MM.1S (cell line): ENCODE measurements around the gene ZNF609.

Experiments used
- DNase-seq: peaks from one replicate; pipeline ENCODE4 v3.0.0-alpha.2; 2015
- H2AFZ ChIP-seq: fragments of 300-600 bp; sonication (generic); 2 replicates; pipeline ENCODE4 v1.6.0; 2016; ENCODE audit warnings: antibody characterized with exemption, low read length
- H3F3A ChIP-seq: fragments of 300-600 bp; sonication (generic); 2 replicates; pipeline ENCODE4 v1.6.1; 2016; ENCODE audit warnings: mild to moderate bottlenecking, antibody characterized with exemption, low read length, moderate library complexity, mixed read lengths; ENCODE audit not compliant: insufficient read depth
- H3K27ac ChIP-seq: fragments of 300-600 bp; sonication (generic); 2 replicates; pipeline ENCODE4 v1.5.1; 2016; ENCODE audit warnings: mild to moderate bottlenecking, low read length
- H3K27me3 ChIP-seq: fragments of 300-600 bp; sonication (generic); replicated peaks from 2 replicates; pipeline ENCODE4 v1.6.0; 2016; ENCODE audit warnings: low read length; ENCODE audit not compliant: insufficient read depth
- H3K36me3 ChIP-seq: fragments of 300-600 bp; sonication (generic); replicated peaks from 2 replicates; pipeline ENCODE4 v1.6.1; 2016; ENCODE audit warnings: mild to moderate bottlenecking, low read length, mixed read lengths; ENCODE audit not compliant: insufficient read depth
- H3K4me1 ChIP-seq: fragments of 300-600 bp; sonication (generic); 2 replicates; pipeline ENCODE4 v1.6.1; 2016; ENCODE audit warnings: low read length, mixed read lengths
- H3K4me2 ChIP-seq: fragments of 300-600 bp; sonication (generic); 2 replicates; pipeline ENCODE4 v1.6.0; 2016; ENCODE audit warnings: low read depth, low read length
- H3K4me3 ChIP-seq: fragments of 300-600 bp; sonication (generic); 2 replicates; pipeline ENCODE4 v1.5.1; 2016; ENCODE audit warnings: low read length, mixed read lengths
- H3K79me2 ChIP-seq: fragments of 300-600 bp; sonication (generic); 2 replicates; pipeline ENCODE4 v1.6.1; 2016; ENCODE audit warnings: mixed run types, low read length, mixed read lengths
- H3K9ac ChIP-seq: fragments of 300-600 bp; sonication (generic); 2 replicates; pipeline ENCODE4 v1.6.1; 2016; ENCODE audit warnings: low read length, mixed read lengths
- H3K9me2 ChIP-seq: fragments of 300-600 bp; sonication (generic); replicated peaks from 2 replicates; pipeline ENCODE4 v1.6.1; 2016; ENCODE audit warnings: mild to moderate bottlenecking, low read length, mixed read lengths; ENCODE audit not compliant: insufficient read depth
- H3K9me3 ChIP-seq: fragments of 300-600 bp; sonication (generic); replicated peaks from 2 replicates; pipeline ENCODE4 v1.6.1; 2016; ENCODE audit warnings: mild to moderate bottlenecking, low read length, mixed read lengths; ENCODE audit not compliant: insufficient read depth
- H4K20me1 ChIP-seq: fragments of 300-600 bp; sonication (generic); 2 replicates; pipeline ENCODE4 v1.6.1; 2016; ENCODE audit warnings: mild to moderate bottlenecking, low read length, moderate library complexity, mixed read lengths; ENCODE audit not compliant: insufficient read depth
- CTCF ChIP-seq: fragments of 300-600 bp; sonication (generic); IDR thresholded peaks from 2 replicates; pipeline ENCODE4 v1.5.1; 2016; ENCODE audit warnings: antibody characterized with exemption, low read length, mixed read lengths
- EZH2 ChIP-seq: fragments of 300-600 bp; sonication (generic); optimal IDR thresholded peaks from 2 replicates; pipeline ENCODE3; 2017; ENCODE audit warnings: low read depth, mild to moderate bottlenecking, antibody characterized with exemption, low read length, mixed read lengths
- EZH2phosphoT487 ChIP-seq: fragments of 300-600 bp; sonication (generic); IDR thresholded peaks from 2 replicates; pipeline ENCODE4 v1.6.1; 2018; ENCODE audit warnings: antibody characterized with exemption, low read length

The ZNF609 gene

GRCh38 chr15:64617727-64618126 lies 157.3 kb downstream of the ZNF609 start:
- Histone ChIP-seq H3K4me3 (no peak overlapping the region), H4K20me1 (no peaks in the 10 kb centered on the region), H3K27ac (no peak overlapping the region), H3K4me2 (no peak overlapping the region), H3F3A (no peaks in the 10 kb centered on the region), H2AFZ (no peak overlapping the region), H3K27me3 (no peaks in the 10 kb centered on the region), H3K4me1 (no peaks in the 10 kb centered on the region), H3K79me2 (peaks cover 6% of the 10 kb centered on the region; the same call in 1 of the 2 replicates), H3K36me3 (no peaks in the 10 kb centered on the region), H3K9me2 (no peaks in the 10 kb centered on the region), H3K9ac (no peak overlapping the region), H3K9me3 (no peaks in the 10 kb centered on the region)
- TF ChIP-seq EZH2phosphoT487 (no peak), EZH2 (no peak), CTCF (no peak)
- DNase-seq: no peak

GRCh38 chr15:64618138-64618537 lies 157.8 kb downstream of the ZNF609 start:
- Histone ChIP-seq H3K9ac (no peak overlapping the region), H3K4me3 (no peak overlapping the region), H3F3A (no peaks in the 10 kb centered on the region), H2AFZ (no peak overlapping the region), H3K36me3 (no peaks in the 10 kb centered on the region), H3K79me2 (peaks cover 6% of the 10 kb centered on the region; the same call in 1 of the 2 replicates), H3K27ac (no peak overlapping the region), H4K20me1 (no peaks in the 10 kb centered on the region), H3K27me3 (no peaks in the 10 kb centered on the region), H3K4me1 (no peaks in the 10 kb centered on the region), H3K9me2 (no peaks in the 10 kb centered on the region), H3K4me2 (no peak overlapping the region), H3K9me3 (no peaks in the 10 kb centered on the region)
- DNase-seq: no peak
- TF ChIP-seq CTCF (no peak), EZH2 (no peak), EZH2phosphoT487 (no peak)

GRCh38 chr15:64618540-64618939 lies 158.2 kb downstream of the ZNF609 start:
- H3K79me2 ChIP-seq: peaks cover 6% of the 10 kb centered on the region; the same call in 1 of the 2 replicates
- TF ChIP-seq CTCF (no peak), EZH2 (no peak), EZH2phosphoT487 (no peak)
- H3K9me3 ChIP-seq: no peaks in the 10 kb centered on the region
- H3K4me2 ChIP-seq: no peak overlapping the region
- no peaks in the 10 kb centered on the region for H3K36me3 ChIP-seq
- no peak overlapping the region for H3K9ac ChIP-seq
- H3K9me2 ChIP-seq: no peaks in the 10 kb centered on the region
- no peak overlapping the region for H3K27ac ChIP-seq
- no peaks in the 10 kb centered on the region for H3K4me1 ChIP-seq
- no peaks in the 10 kb centered on the region for H4K20me1 ChIP-seq
- DNase-seq: no peak
- H3F3A ChIP-seq: no peaks in the 10 kb centered on the region
- no peak overlapping the region for H2AFZ ChIP-seq
- no peak overlapping the region for H3K4me3 ChIP-seq
- no peaks in the 10 kb centered on the region for H3K27me3 ChIP-seq
